GM21737 (cell line): Measurements from ENCODE around the gene SOCS2.
"Not testable (repeated sequence)": the region's sequence is repeated elsewhere in the genome, so short reads cannot be mapped to it uniquely, and the experiment has no call there.

Experiments used
- ATAC-seq: cut with Tn5 transposase; IDR thresholded peaks from one replicate; pipeline ENCODE4 v1.9.1; 2021; ENCODE audit warnings: mild to moderate bottlenecking, moderate library complexity; ENCODE audit not compliant: unreplicated experiment

SOCS2 gene, protein sequence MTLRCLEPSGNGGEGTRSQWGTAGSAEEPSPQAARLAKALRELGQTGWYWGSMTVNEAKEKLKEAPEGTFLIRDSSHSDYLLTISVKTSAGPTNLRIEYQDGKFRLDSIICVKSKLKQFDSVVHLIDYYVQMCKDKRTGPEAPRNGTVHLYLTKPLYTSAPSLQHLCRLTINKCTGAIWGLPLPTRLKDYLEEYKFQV

DNA sequence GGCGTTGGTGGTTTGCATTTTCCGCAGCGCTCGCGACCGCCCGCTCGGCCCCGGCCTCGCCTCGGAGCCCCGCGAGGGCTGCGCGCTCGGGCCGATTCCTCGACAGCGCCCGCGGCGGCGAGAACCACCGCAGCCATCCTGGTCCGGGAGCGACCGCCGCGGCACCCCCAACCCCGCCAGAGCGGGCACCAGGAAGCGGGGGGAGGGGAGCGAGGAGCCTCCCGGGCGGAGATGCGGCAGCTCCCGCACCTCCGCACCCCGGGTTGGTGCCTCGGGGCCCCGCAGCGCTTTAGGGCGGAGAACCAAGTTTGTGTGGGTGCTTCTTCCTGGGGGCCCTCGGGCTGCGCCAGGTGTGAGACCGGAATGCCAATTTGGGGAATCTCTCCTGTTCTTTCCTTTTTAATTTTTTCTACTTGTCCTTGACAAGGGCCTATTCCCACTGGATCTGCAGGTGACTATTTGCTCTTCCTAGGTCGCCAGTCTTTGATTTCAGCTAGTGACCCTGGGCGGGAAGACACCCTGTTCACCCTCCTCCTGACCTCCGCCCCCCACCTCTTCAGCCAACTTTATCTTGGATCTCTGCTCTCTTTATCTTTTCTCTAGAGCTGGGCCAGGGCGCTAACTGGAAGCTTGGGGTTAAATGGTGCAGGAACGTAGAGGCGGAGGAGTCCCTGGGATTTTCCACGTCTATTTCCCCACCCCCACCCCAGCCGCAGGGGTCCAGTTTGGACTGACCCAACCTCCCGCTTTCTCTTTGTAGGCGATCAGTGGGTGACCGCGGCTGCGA is at the start of gene SOCS2:
Gene SOCS2, plus strand, starts transcription at position 751 of the 787 bp plus-strand sequence. CDS start 223 bp downstream, outside the sequence.
- no peak for ATAC-seq

DNA sequence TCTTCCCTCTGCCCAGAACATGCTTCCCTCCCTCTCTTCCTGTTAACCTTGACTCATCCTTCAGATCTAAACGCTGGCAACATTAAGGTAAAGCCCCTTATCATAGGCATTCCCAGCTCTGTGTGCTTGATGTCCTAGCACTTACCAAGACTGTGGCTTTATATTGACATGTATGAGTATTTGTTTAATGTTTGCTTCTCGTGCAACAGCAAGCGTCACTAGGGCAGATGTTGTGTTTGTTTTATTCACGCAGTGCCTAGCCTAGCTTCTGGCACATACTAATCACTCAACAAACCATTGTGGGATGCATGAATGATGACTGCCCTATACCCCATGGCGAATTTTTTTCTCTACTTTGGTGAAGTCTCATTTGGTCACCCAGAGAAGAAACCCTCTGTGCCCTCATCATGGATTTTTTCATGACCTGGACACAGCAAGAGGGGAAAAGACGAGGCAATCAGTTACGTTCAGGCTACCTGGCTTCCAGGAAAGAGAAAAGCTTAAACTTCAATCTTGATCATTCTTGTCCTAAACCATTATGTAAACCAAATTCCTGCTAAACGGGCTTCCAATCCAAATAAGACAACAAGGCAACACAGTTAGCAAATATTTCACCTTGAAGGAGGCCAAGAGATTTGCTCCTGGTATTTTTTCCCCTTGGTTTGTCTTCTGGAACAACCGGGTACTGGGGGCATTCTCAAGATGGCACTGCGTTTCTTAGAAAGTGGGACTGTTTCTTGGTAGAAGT is 47.9 kb upstream of the SOCS2 start:
- ATAC-seq, result no peak

DNA sequence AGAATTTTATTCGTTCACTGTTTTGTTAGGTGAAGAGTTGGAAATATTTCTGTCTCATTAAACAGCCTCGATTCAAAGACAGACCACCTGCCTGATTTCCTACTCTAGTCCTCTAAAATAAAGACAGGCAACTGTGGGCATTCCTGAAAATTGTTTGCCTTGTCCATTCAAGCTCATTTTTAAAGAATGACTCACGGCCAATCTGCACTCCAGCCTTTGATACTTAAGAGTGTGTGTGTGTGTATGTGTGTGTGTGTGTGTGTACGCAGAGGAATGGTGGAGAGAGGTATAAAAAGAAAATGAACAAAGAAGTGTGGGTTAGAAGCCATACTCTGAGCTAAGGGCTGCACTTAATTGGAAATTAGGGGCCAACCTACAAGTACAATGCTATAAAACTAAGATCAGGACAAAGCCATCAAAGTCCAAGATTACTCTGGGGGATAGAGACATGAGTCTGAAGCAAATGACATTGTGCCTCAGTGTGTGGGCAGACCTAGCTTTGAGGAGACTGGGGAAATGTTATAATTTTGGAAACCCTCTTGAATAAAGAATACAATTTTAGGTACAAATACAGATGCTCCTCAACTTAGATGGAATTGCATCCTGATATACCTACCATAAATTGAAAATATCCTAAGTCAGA is 45.6 kb upstream of the SOCS2 start:
- ATAC-seq, result no peak

DNA sequence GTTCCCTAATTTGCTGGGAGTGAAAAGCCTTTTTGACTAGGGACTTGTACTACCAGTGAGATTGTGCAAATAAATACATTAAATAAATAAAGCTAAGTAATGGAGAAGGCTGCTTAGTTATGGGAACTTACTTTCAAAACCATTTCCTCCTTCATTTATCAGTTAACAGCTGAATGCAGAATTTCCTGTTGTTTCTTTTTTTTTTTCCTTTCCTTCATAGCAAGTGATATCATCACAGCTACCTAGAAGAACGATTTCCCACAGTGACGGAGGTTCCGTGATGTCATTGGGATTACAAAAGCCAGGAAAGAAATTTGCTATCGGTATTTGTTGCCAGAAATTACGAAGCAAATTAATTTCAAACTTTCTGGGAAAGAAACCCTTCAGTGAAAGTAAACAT is 42.1 kb upstream of the SOCS2 start:
- ATAC-seq, result no peak

DNA sequence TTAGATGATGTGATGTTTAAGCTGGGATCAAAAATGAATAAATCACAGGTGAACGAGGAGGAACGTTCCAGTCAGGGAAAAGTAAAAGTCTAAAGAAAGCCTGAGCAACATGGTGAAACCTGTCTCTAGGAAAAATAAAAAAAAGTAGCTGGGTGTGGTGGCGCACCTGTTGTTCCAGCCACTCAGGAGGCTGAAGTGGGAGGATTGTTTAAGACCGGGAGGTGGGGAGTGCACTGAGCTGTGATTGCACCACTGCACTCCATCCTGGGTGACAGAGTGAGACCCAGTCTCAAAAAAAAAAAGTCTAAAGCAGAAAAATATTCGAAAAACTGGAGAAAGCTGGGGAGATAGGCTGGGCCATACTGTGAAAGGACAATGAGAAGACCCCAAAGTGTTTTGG is 39.2 kb upstream of the SOCS2 start:
- no peak for ATAC-seq

DNA sequence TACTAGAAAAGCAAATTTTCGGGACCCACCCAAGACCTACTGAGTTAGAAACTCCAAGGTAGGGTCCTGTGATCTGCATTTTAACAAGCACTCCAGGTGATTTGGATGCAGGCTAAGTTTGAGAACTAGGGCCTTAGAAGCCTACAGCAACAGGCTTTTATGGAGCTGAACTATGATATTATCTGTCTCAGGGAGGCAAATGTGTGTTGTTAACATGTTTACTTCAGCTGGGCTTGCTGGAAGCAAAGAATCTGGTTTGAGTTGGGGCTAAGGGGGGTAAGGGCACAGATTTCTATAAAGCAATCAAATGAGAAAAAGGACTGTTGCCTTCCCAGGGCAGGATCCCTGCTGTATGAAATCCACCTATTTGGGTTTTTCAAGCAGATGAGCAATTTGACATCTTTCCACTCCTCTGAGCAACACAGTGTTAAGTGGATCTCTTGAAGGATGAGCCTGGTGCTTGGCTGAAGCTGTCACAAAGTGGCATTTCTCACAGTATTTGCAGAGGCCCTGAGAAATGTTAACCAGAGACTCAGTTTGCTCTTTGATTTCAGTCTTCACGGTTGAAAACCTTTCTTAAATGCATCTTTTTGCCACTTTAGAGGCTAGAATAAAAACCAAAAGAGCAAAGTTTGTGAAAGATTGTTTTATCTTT is 36.2 kb upstream of the SOCS2 start:
- peak; percentile 29 for ATAC-seq

DNA sequence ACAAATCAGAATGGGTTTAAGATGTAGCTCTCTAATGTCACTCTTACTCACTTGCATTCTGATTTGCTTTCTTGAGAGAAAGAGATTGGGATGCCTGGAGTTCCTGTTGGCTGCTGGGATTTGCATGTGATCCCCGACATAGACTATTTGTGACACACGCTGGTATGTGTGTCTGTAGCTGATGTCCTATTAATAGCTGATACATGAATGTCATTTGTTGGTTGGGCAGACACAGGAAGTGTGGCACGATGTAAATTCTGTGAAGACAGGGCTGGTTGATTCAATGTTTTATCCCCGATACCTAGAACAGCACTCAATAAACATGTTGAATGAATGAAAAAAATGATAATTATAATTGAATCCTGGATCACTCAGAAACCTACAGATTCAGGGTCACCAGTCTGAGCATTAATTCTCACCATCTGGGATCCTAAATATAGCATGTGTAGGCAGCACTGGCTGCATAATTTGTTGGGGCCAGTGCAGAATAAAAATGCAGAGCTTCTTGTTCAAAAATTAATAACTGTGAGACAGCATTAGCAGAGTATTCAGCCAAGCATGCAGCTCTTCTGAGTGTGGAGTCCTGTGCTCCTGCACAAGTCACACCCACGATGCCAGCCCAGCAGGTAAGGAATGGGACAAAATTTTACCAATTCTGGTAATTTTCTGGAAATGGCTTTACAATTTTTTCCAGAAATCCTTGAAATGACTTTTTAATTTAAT is 35.5 kb upstream of the SOCS2 start:
- peak; percentile 92 for ATAC-seq

DNA sequence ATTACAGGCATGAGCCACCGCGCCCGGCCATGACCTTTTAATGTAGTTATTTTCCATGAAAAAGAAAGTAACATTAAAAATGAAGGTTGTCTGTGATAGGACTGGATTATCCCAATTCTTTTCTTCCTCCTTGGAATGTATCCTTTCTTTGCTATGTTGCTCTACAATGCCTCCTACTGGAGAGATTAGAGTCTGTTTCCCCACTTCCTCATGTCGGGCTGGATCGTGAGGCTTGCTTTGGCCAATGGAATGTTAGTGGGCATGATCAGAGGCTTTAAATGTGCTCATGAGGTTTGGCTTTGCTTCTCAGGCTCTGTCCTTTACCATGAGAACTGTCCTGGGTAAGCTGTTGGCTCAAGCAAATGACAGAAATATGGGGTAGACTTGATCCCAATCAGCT is 34.7 kb upstream of the SOCS2 start:
- ATAC-seq, result no peak

DNA sequence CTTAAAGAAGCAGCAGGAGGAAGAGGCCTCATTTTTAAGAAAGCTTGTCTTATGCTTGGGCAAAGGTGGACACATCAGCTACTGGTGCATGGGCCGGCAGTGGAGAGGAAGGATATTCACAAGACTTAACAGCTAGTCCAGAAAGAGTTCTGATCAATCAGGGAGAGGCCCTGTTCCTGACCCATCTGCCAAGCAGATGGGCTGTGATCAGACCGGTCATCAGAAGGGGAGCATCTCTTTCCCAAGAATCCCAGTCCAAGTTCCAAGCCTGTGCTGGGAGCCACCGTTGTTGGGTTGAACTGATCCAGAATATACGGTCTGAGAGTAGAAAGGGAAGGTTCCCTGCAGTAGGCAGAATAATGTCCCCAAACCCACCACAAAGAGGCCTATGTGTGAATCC is 32.7 kb upstream of the SOCS2 start:
- ATAC-seq, result no peak

DNA sequence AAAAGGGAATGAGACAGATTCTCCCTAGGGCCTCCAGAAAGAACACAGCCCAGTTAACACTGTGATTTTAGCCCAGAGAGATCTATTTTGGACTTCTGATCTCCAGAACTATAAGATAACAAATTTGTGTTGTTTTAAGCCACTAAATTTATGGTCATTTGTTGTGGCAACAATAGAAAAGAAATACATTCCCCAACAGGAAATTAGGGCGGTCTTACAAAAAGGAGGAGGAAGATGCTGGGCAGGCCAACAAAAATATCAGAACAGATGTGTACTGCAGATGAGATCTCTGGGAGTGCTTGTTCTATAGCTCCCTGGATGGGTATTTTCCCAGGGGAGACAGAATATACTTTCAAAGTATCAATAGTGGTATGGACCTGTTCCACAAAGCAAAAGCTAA is 32.0 kb upstream of the SOCS2 start:
- ATAC-seq, result no peak

DNA sequence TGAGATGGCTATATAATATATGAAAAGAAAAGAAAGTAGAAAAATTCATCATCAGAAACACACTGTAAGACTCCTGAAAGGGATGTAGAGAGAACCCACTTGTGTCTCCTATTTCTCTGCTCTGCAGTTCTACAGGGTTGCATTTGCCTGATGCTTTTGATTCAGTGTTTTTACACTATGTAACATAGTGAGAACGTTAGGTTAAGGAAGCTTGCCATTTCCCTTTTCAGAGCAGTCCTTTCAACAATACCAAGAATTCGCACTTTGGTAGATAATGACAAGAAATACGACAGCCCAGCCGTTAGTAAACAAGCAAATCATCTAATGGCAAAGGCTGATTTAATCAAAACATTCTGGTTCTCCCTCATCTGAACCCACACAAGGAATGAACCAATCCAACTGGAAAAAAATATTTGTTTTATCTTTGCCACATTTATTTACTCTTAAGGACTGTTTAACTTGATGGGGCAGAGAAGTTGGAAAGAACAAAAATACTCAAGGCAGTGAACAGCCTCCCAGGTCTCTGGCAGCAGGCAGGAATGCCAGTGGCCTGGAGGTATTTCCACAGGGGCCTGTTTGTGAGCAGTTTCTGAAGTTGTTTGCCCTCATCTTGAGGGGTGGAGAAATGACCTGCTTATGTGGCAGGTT is 30.8 kb upstream of the SOCS2 start:
- no peak for ATAC-seq

DNA sequence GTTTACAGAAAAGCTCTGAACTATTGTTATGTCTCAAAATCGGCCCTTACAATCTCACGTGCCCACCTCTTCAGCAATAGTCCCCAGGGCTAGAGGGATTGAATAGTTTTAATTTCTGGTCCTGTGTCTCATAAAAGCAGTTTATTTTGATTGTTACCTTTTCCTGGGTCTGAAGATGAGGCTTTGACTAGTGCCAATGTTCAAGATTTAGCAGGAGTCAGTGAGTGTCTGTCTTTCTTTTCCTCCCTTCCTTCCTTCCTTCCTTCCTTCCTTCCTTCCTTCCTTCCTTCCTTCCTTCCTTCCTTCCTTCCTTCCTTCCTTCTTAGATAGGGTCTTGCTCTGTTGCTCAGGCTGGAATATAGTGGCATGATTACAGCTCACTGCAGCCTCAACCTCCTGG is 24.7 kb upstream of the SOCS2 start:
- no peak for ATAC-seq

DNA sequence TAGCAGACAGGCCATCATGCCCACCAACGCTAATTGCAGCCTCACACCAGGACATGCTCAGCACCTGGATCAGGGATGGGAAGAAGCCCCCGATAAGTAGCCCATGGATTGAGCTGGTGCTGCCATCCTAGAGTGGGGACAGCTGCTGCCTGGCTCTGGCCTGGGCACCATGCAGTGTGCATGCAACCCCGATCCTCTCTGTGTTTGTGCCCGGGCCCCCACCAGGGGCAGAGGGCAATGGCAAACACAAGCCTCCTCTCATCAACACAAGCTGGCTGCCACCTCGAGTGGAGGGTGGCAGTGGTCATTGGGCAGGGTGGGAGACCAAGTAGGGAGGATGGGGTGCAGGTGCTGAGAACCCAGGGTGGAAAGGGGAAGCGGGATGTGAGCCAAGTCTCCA is 23.3 kb upstream of the SOCS2 start:
- ATAC-seq, result no peak

DNA sequence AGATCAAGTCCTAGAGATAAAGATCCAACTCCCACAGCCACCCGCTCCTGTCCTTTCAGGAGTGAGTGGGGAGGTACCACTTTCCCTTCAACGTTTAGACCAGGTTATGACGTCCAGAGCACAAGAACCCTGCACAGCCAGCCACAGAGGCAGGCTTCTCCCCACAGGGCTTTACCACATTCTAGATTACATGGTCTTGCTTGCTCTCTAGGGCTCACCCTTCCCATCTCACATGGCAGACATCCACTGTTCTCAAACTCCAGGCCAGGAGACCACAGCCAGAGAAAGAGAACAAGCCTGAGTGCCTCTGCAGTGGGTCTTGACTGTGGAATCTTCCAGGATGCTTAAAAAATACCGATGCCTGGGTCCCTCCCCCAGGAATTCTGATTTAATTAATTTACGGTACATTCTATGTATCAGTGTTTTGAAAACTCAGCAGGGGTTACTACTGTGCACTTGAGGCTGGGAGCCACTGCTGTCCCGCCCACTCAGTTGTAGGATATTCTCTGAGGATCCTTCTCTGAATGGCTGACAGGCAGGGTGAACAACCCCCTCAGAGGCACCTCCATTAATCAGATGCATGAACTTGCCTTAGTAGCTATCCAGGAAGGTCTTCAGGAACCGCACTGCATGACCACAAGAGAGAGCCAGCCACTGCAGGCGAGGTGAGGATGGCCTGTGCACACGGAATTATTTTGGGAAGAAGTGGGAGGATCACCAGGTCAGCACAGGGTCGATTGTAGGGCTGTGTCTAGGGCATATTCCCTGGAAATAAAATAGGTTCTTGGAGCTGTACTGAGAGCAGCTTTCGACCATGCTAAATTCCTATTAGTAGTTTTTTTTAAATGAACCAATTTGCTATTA is 21.5 kb upstream of the SOCS2 start:
- ATAC-seq, result no peak

DNA sequence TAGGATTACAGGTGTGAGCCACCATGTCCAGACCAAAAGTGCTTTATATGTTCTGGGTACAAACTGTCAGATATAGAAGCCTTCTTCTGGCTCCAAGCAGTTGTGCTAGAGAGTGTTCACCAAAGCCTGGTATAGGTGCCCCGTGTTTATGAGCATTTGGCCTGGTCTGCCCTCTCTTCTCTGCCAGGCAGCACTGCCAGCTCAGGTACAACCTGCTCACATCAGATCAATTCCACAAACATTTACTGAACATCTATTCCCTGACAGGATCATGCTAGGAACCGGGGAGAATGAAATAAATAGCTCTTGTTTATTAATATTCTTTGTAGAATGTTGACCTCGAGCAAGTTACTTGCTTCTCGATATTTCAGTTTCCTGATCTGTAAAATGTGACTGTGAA is 20.0 kb upstream of the SOCS2 start:
- ATAC-seq, result no peak

DNA sequence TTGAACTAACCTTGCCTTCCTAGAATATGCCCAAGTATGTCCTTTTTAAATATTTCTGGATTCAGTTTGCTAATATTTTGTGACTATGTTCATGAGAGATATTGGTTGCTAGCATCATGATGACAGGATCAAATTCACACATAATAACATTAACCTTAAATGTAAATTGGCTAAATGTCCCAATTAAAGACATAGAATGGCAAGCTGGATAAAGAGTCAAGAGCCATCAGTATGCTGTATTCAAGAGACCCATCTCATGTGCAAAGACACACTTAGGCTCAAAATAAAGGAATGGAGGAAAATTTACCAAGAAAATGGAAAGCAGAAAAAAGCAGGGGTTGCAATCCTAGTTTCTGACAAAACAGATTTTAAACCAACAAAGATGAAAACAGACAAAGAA is 14.6 kb upstream of the SOCS2 start:
- ATAC-seq, result not testable (repeated sequence)

DNA sequence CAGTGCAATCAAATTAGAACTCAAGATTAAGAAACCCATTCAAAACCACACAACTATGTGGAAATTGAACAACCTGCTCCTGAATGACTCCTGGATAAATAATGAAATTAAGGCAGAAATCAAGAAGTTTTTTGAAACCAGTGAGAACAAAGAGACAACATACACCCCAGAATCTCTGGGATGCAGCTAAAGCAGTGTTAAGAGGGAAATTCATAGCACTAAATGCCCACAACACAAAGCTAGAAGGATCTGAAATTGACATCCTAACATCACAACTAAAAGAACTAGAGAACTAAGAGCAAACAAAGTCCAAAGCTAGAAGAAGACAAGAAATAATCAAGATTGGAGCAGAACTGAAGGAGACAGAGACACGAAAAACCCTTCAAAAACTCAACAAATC is 13.8 kb upstream of the SOCS2 start:
- ATAC-seq, result not testable (repeated sequence)

DNA sequence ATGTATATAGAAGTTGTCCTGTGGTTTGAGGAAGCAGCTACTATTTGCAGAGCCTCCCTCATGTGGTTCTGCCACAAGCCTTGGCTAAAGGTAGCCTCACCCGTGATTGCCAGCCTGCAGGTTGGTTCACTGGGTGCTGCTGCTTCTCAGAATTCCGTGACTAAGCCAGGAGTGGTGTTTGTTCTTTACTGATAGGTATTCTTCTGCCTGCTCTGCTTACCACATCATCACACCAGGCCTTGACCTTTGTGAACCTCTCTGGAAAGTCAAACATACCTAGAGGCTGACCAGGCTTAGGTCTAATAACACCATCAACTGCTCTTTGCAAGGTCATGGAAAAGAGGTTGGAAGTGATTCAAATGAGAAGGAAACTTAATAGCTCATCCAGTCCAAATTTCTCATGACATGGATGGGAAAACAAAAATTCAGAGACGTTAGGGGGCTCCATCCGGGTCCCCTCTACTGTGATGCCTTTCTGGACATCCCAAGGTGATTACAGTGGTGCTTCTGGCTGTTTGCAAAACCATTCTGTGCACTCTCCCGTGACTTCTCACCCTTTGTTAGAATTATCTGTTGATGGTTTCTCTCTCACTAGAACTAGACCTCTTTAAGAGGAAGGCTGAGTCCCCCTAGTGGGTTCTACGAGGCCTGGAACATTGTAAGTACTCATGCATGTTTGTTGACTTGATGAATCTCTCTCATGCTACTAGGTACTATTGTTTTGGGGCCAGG is 8.5 kb upstream of the SOCS2 start:
- ATAC-seq, result no peak
